SJCRH30 (cell line): ENCODE results near the gene KLHL26. TPM values are rescaled to one million over a fixed set of nuclear protein-coding genes. Genes with fewer than 3 reads are reported as not detected.

Source experiments
- DNase-seq, 2 experiments: peaks; one replicate each; pipeline ENCODE4 v3.0.0-alpha.2; 2015 to 2020
- H3K27ac ChIP-seq: fragments of 250-450 bp; sonication (Bioruptor Pico); 2 replicates; pipeline ENCODE4 v1.5.1; 2020; ENCODE audit warnings: mild to moderate bottlenecking, moderate library complexity
- H3K27me3 ChIP-seq: fragments of 250-450 bp; sonication (Bioruptor Pico); 2 replicates; pipeline ENCODE4 v1.5.1; 2020; ENCODE audit warnings: mild to moderate bottlenecking, moderate library complexity
- H3K36me3 ChIP-seq: fragments of 250-450 bp; sonication (Bioruptor Pico); 2 replicates; pipeline ENCODE4 v1.5.1; 2020; ENCODE audit warnings: mild to moderate bottlenecking, moderate library complexity
- H3K4me1 ChIP-seq: fragments of 250-450 bp; sonication (Bioruptor Pico); 2 replicates; pipeline ENCODE4 v1.5.1; 2020; ENCODE audit warnings: mild to moderate bottlenecking, moderate library complexity
- H3K4me3 ChIP-seq: fragments of 250-450 bp; sonication (Bioruptor Pico); 2 replicates; pipeline ENCODE4 v1.5.1; 2020; ENCODE audit warnings: mild to moderate bottlenecking, moderate library complexity
- H3K9me3 ChIP-seq: fragments of 250-450 bp; sonication (Bioruptor Pico); replicated peaks from 2 replicates; pipeline ENCODE4 v1.5.1; 2020; ENCODE audit warnings: mild to moderate bottlenecking, moderate library complexity
- total RNA-seq: library from RNA; depleted of rRNA; stranded (reverse); fragments of >200 nt; shearing (Covaris generic); gene quantifications from 2 replicates; pipeline ENCODE4 v1.2.3, GENCODE V29; 2014

Gene KLHL26
- total RNA-seq, 1 experiment from 2014 or later, result 0.87 TPM

- H3K9me3 ChIP-seq, result no peaks in the 10 kb centered on the region
- no peak for DNase-seq
- peaks cover under 1% of the 10 kb centered on the region; the same call in 1 of the 2 replicates for H3K4me1 ChIP-seq
- H3K4me3 ChIP-seq, result peak overlapping the region; percentile 83
- no peak overlapping the region for H3K27ac ChIP-seq
- no peaks in the 10 kb centered on the region for H3K36me3 ChIP-seq
- no peaks in the 10 kb centered on the region for H3K27me3 ChIP-seq
Measured at GRCh38 chr19:18683958-18684641, 47.3 kb downstream of the KLHL26 start.

- Histone ChIP-seq H3K27ac (no peak overlapping the region), H3K4me1 (no peaks in the 10 kb centered on the region; the same call in 1 of the 2 replicates), H3K9me3 (no peaks in the 10 kb centered on the region), H3K36me3 (no peaks in the 10 kb centered on the region), H3K27me3 (no peaks in the 10 kb centered on the region), H3K4me3 (no peak overlapping the region)
- DNase-seq, result no peak
Measured at GRCh38 chr19:18684642-18684993, 47.8 kb downstream of the KLHL26 start.

- no peak for DNase-seq
- Histone ChIP-seq H3K27ac (no peak overlapping the region), H3K4me1 (no peaks in the 10 kb centered on the region; the same call in 1 of the 2 replicates), H3K36me3 (no peaks in the 10 kb centered on the region), H3K4me3 (no peak overlapping the region), H3K27me3 (no peaks in the 10 kb centered on the region), H3K9me3 (no peaks in the 10 kb centered on the region)
Measured at GRCh38 chr19:18685597-18686190, 48.9 kb downstream of the KLHL26 start.

GRCh38 chr19:18687740-18688465, 51.1 kb downstream of the KLHL26 start:
- Histone ChIP-seq H3K4me1 (no peaks in the 10 kb centered on the region; the same call in 1 of the 2 replicates), H3K9me3 (no peaks in the 10 kb centered on the region)
- DNase-seq, result no peak

GRCh38 chr19:18696023-18696422, 59.2 kb downstream of the KLHL26 start:
- no peaks in the 10 kb centered on the region for H3K4me1 ChIP-seq
- H3K27ac ChIP-seq, result no peak overlapping the region
- no peak overlapping the region for H3K4me3 ChIP-seq
- DNase-seq, result no peak
- no peaks in the 10 kb centered on the region for H3K9me3 ChIP-seq
- H3K27me3 ChIP-seq, result no peaks in the 10 kb centered on the region
- H3K36me3 ChIP-seq, result no peaks in the 10 kb centered on the region

More at GRCh38 chr19:18687740-18688465, 51.1 kb downstream of the KLHL26 start:
- H3K36me3 ChIP-seq, result no peaks in the 10 kb centered on the region
- H3K27ac ChIP-seq, result no peak overlapping the region
- no peak overlapping the region for H3K4me3 ChIP-seq
- no peaks in the 10 kb centered on the region for H3K27me3 ChIP-seq

- Histone ChIP-seq H3K4me1 (peaks cover 4% of the 10 kb centered on the region), H3K9me3 (no peaks in the 10 kb centered on the region), H3K36me3 (no peaks in the 10 kb centered on the region), H3K27ac (no peak overlapping the region), H3K27me3 (no peaks in the 10 kb centered on the region), H3K4me3 (no peak overlapping the region)
- no peak for DNase-seq
Measured at GRCh38 chr19:18697680-18698079, 60.9 kb downstream of the KLHL26 start.

GRCh38 chr19:18698321-18699167, 61.7 kb downstream of the KLHL26 start:
- H3K4me3 ChIP-seq, result no peak overlapping the region
- no peaks in the 10 kb centered on the region for H3K36me3 ChIP-seq
- peaks cover 4% of the 10 kb centered on the region for H3K4me1 ChIP-seq
- H3K27ac ChIP-seq, result no peak overlapping the region
- no peaks in the 10 kb centered on the region for H3K27me3 ChIP-seq
- no peaks in the 10 kb centered on the region for H3K9me3 ChIP-seq
- no peak for DNase-seq

GRCh38 chr19:18699403-18700054, 62.7 kb downstream of the KLHL26 start:
- H3K4me3 ChIP-seq, result no peak overlapping the region
- peaks cover 4% of the 10 kb centered on the region for H3K4me1 ChIP-seq
- no peaks in the 10 kb centered on the region for H3K27me3 ChIP-seq
- no peak for DNase-seq
- H3K36me3 ChIP-seq, result no peaks in the 10 kb centered on the region
- H3K9me3 ChIP-seq, result no peaks in the 10 kb centered on the region
- H3K27ac ChIP-seq, result no peak overlapping the region

- DNase-seq, result peak; percentile 72 to 77
- H3K4me3 ChIP-seq, result peak overlapping the region; percentile 49
Measured at GRCh38 chr19:18700501-18701249, 63.8 kb downstream of the KLHL26 start.

GRCh38 chr19:18701250-18701608, 64.4 kb downstream of the KLHL26 start:
- no peaks in the 10 kb centered on the region for H3K9me3 ChIP-seq
- no peak for DNase-seq
- H3K36me3 ChIP-seq, result no peaks in the 10 kb centered on the region
- no peaks in the 10 kb centered on the region for H3K27me3 ChIP-seq
- H3K27ac ChIP-seq, result no peak overlapping the region
- H3K4me3 ChIP-seq, result peak overlapping the region; percentile 49
- H3K4me1 ChIP-seq, result peaks cover 4% of the 10 kb centered on the region

More at GRCh38 chr19:18700501-18701249, 63.8 kb downstream of the KLHL26 start:
- Histone ChIP-seq H3K27ac (no peak overlapping the region), H3K36me3 (no peaks in the 10 kb centered on the region), H3K4me1 (peaks cover 4% of the 10 kb centered on the region), H3K9me3 (no peaks in the 10 kb centered on the region), H3K27me3 (no peaks in the 10 kb centered on the region)

- Histone ChIP-seq H3K9me3 (no peaks in the 10 kb centered on the region), H3K36me3 (no peaks in the 10 kb centered on the region), H3K27ac (no peak overlapping the region), H3K4me1 (peaks cover 4% of the 10 kb centered on the region), H3K4me3 (no peak overlapping the region), H3K27me3 (no peaks in the 10 kb centered on the region)
- DNase-seq, result no peak
Measured at GRCh38 chr19:18704054-18704453, 67.2 kb downstream of the KLHL26 start.

- H3K4me1 ChIP-seq, result peaks cover 4% of the 10 kb centered on the region
- no peaks in the 10 kb centered on the region for H3K36me3 ChIP-seq
- no peak for DNase-seq
- H3K4me3 ChIP-seq, result no peak overlapping the region
- H3K27ac ChIP-seq, result no peak overlapping the region
- no peaks in the 10 kb centered on the region for H3K9me3 ChIP-seq
- no peaks in the 10 kb centered on the region for H3K27me3 ChIP-seq
Measured at GRCh38 chr19:18704971-18705370, 68.1 kb downstream of the KLHL26 start.

GRCh38 chr19:18708452-18709231, 71.8 kb downstream of the KLHL26 start:
- Histone ChIP-seq H3K9me3 (no peaks in the 10 kb centered on the region), H3K27ac (no peak overlapping the region), H3K4me1 (no peaks in the 10 kb centered on the region), H3K27me3 (no peaks in the 10 kb centered on the region), H3K4me3 (no peak overlapping the region), H3K36me3 (no peaks in the 10 kb centered on the region)
- DNase-seq, result no peak
